GM18861 (cell line): ENCODE measurements around the gene TAS2R50.

ENCODE experiments used
- ATAC-seq: cut with Tn5 transposase; IDR thresholded peaks from one replicate; pipeline ENCODE4 v1.9.1; 2021; ENCODE audit not compliant: unreplicated experiment

TAS2R50 gene

GRCh38 chr12:10986812-10987211, at the start of gene TAS2R50:
TAS2R50 (minus strand) TSS chr12:10986912; CDS start chr12:10986860, 52 bp downstream.
- no peak for ATAC-seq

GRCh38 chr12:11033959-11034358, 47.2 kb upstream of the TAS2R50 start:
- peak; percentile 86 for ATAC-seq

- no peak for ATAC-seq
Measured at GRCh38 chr12:11031307-11031706, 44.6 kb upstream of the TAS2R50 start, which contains the start of gene TAS2R31. TAS2R31 (minus strand) TSS chr12:11031407; CDS start chr12:11031335, 72 bp downstream.

GRCh38 chr12:11026118-11026517, 39.4 kb upstream of the TAS2R50 start:
- no peak for ATAC-seq

GRCh38 chr12:11023387-11023786, 36.7 kb upstream of the TAS2R50 start:
- no peak for ATAC-seq

GRCh38 chr12:11022520-11022919, 35.8 kb upstream of the TAS2R50 start, which contains the start of gene TAS2R19:
TAS2R19 (minus strand) TSS chr12:11022620; CDS start chr12:11022571, 49 bp downstream.
- ATAC-seq, result no peak

GRCh38 chr12:11016937-11017336, 30.2 kb upstream of the TAS2R50 start:
- no peak for ATAC-seq

- ATAC-seq, result no peak
Measured at GRCh38 chr12:11015775-11016430, 29.2 kb upstream of the TAS2R50 start.

- no peak for ATAC-seq
Measured at GRCh38 chr12:11014234-11014633, 27.5 kb upstream of the TAS2R50 start.

GRCh38 chr12:11007608-11008007, 20.9 kb upstream of the TAS2R50 start:
- no peak for ATAC-seq

- no peak for ATAC-seq
Measured at GRCh38 chr12:10998204-10998603, 11.5 kb upstream of the TAS2R50 start, which contains the start of gene TAS2R20. TAS2R20 (minus strand) TSS chr12:10998304; CDS start chr12:10997875, 429 bp downstream.

- ATAC-seq, result no peak
Measured at GRCh38 chr12:10994307-10994706, 7.6 kb upstream of the TAS2R50 start.

- ATAC-seq, result no peak
Measured at GRCh38 chr12:10989107-10989506, 2.4 kb upstream of the TAS2R50 start.

GRCh38 chr12:10982244-10982643, 4.5 kb downstream of the TAS2R50 start:
- ATAC-seq, result no peak

GRCh38 chr12:10974965-10975364, 11.7 kb downstream of the TAS2R50 start:
- no peak for ATAC-seq

- ATAC-seq, result no peak
Measured at GRCh38 chr12:10968765-10969456, 17.8 kb downstream of the TAS2R50 start.

GRCh38 chr12:10967409-10967808, 19.3 kb downstream of the TAS2R50 start:
- no peak for ATAC-seq

- no peak for ATAC-seq
Measured at GRCh38 chr12:10966314-10966713, 20.4 kb downstream of the TAS2R50 start.

GRCh38 chr12:10965476-10965875, 21.2 kb downstream of the TAS2R50 start:
- ATAC-seq, result no peak

- ATAC-seq, result no peak
Measured at GRCh38 chr12:10960211-10960610, 26.5 kb downstream of the TAS2R50 start.

GRCh38 chr12:10959804-10960203, 26.9 kb downstream of the TAS2R50 start:
- ATAC-seq, result no peak

- ATAC-seq, result no peak
Measured at GRCh38 chr12:10957741-10958140, 29.0 kb downstream of the TAS2R50 start.
